Heart left ventricle (tissue), 13 donors: ENCODE results near the gene KIAA0753.

ENCODE experiments used
- POLR2A ChIP-seq, 2 donors: fragments of 450-650 bp; IDR thresholded peaks; one replicate each; pipeline ENCODE4 v1.6.1; 2017; ENCODE audit warnings: antibody characterized with exemption in 2 of 2, mild to moderate bottlenecking in 2 of 2, moderate library complexity in 2 of 2
- TF ChIP-seq, protein P1 (sequence below), 12 donors: fragments of 200-600 bp; sonication (generic) in 4 of 12; IDR thresholded peaks; one replicate each; pipeline versions ENCODE4 v1.5.0 to v1.8.0; 2018 to 2022; ENCODE audit warnings: antibody characterized with exemption in 12 of 12, mild to moderate bottlenecking in 5 of 12
- donor health status: ischemic (EF 13 %, LVEDD 7.1; RV severe dilation, severe dysfunction).
- donor health status: DM: no; HTN: yes; CAD: no.
- donor health status: DM: no; HTN: no; CAD: no.
- donor health status: ischemic (EF 25% LVEDD 6.9; RV normal size, moderate dysfunction).
- donor health status: ischemic (EF 25% LVEDD 5.7; RV mildly dilated, moderate dysfunction).
- donor health status: ischemic (EF 35%, LVEDD 5.7; RV mildly dilated, moderate dysfunction).
- donor health status: nonischemic (EF 11% LVEDD 7.7; RV severe dilation, severe dysfunction).
- donor health status: DM: yes; HTN: yes; CAD: no.
- donor health status: PGD.
- donor health status: ischemic (EF 29% LVEDD 5.4; RV normal size, mild dysfunction).
- donor health status: nonischemic (EF 23%, LVEDD 6.1; RV moderate dilation, normal function).

GRCh38 chr17:6547336-6547735 is 93.2 kb downstream of the KIAA0753 start:
- TF ChIP-seq POLR2A (IDR thresholded peaks at IDR 0.05) = no peak
- TF ChIP-seq, protein P1, sequence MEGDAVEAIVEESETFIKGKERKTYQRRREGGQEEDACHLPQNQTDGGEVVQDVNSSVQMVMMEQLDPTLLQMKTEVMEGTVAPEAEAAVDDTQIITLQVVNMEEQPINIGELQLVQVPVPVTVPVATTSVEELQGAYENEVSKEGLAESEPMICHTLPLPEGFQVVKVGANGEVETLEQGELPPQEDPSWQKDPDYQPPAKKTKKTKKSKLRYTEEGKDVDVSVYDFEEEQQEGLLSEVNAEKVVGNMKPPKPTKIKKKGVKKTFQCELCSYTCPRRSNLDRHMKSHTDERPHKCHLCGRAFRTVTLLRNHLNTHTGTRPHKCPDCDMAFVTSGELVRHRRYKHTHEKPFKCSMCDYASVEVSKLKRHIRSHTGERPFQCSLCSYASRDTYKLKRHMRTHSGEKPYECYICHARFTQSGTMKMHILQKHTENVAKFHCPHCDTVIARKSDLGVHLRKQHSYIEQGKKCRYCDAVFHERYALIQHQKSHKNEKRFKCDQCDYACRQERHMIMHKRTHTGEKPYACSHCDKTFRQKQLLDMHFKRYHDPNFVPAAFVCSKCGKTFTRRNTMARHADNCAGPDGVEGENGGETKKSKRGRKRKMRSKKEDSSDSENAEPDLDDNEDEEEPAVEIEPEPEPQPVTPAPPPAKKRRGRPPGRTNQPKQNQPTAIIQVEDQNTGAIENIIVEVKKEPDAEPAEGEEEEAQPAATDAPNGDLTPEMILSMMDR (IDR thresholded peaks at IDR 0.05) = no peak
